Activated naive CD8-positive, alpha-beta T cell treated with anti-CD3 and anti-CD28 coated beads, Interleukin-2, amount 10 ng/mL, durations not matched to agents 7 days and 5 days (primary cell): Measurements from ENCODE around the gene UGCG. TPM values are rescaled to one million over a fixed set of nuclear protein-coding genes. Genes with fewer than 3 reads are reported as not detected.

Experiments used
- microRNA-seq: library from miRNA; unstranded; fragments of <30 nt; microRNA quantifications from one replicate; pipeline ENCODE4 v1.2.0, GENCODE V29; 2022
- total RNA-seq, 2 experiments: library from RNA; stranded (reverse); gene quantifications; one replicate each; pipeline ENCODE4 v1.2.3, GENCODE V29; 2021

The UGCG gene
- total RNA-seq, 2 experiments from 2014 or later = 24.9 to 27.1 TPM

Small RNA genes within 50 kb of the gene (microRNA-seq; reads per million reads assigned to microRNA genes)
- not detected for gene MIR4668

Other genes starting within 250 kb of the UGCG start
- 10 to 100 TPM; 17.8 to 18.5 TPM for gene GNG10, start 235.2 kb upstream of the UGCG start, total RNA-seq
- gene SHOC1, start 101.9 kb upstream of the UGCG start, total RNA-seq = not detected